GM15510 (cell line): ENCODE data around the gene DCAF7.

Experiments
- POLR2A ChIP-seq: IDR thresholded peaks from 3 replicates; pipeline ENCODE4 v1.6.1; 2011; ENCODE audit warnings: borderline replicate concordance; ENCODE audit not compliant: insufficient read length; ENCODE audit errors: extremely low read depth

The DCAF7 gene

DNA sequence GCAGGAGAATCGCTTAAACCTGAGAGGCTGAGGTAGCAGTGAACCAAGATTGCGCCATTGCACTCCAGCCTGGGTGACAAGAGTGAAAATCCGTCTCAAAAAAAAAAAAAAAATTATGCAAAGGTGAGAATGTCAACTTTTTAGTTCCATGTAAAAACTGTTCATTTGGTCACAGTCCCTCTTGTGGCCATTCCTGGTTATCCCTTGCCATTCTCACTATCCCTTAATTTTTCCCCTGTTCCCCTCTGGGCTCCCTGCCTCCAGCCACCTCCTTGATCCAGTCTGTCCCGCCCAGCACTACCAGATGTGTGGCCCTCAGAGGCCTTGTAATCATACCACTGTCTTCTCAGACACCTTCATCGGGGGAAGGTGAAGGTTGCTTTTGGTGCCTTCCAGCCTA is 23.4 kb downstream of the DCAF7 start:
- TF ChIP-seq POLR2A: no peak

GRCh38 chr17:63578027-63578768 is 27.9 kb downstream of the DCAF7 start:
- no peak for TF ChIP-seq POLR2A

DNA sequence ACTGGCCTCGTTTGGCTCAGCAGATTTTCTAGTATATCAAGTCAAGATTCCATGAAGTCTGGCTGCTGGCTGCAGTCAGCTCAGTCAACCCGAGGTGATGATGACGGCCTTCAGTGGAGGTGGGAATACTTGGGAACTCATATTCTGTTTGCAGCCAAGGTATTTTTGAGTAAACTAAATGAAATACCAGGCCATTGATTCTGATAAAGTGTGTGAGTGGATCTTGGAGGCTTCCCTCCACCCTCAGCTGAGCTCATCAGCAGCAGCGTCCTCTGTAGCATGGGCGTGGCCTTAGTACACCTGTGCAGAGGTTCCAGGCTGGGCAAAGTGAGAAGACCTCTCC is 28.5 kb downstream of the DCAF7 start:
- TF ChIP-seq POLR2A: no peak

- TF ChIP-seq POLR2A: no peak
These were observed 29.4 kb downstream of the DCAF7 start for GRCh38 chr17:63579633-63580032.

GRCh38 chr17:63587770-63588169 is 37.5 kb downstream of the DCAF7 start:
- TF ChIP-seq POLR2A: no peak

- TF ChIP-seq POLR2A: no peak
These were observed 38.5 kb downstream of the DCAF7 start for GRCh38 chr17:63588797-63589196.

DNA sequence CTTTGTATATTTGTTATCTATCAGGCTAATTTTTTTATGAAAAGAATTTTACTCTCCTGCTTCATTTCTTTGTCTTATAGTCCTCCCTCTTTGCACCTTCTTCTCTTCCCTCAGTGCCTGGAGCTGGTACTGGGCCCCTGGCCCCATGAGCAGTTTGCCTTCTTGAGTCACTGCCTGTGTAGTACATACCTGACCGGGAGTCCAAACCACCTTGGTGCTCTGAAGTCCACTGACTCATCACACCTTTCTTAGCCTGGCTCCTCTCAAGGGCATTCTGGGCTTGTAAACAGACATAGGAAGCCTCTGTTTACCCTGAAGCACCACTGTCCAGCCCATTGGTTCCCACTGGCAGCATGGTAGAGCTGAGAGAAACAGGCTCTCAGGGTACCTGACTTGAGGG is 39.4 kb downstream of the DCAF7 start:
- no peak for TF ChIP-seq POLR2A

DNA sequence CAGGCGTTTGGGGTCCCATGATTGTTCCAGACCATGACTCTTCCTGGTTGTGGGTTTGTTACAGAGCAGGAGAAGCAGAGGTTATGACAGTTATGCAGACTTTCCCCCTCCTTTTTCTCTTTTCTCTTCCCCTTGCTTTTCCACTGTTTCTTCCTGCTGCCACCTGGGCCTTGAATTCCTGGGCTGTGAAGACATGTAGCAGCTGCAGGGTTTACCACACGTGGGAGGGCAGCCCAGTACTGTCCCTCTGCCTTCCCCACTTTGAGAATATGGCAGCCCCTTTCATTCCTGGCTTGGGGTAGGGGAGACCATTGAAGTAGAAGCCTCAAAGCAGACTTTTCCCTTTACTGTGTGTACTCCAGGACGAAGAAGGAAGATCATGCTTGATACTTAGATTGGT is 42.5 kb downstream of the DCAF7 start:
- TF ChIP-seq POLR2A: no peak

- no peak for TF ChIP-seq POLR2A
These were observed 44.9 kb downstream of the DCAF7 start for GRCh38 chr17:63595132-63595531.

GRCh38 chr17:63596856-63597586 is 46.7 kb downstream of the DCAF7 start:
- no peak for TF ChIP-seq POLR2A

- TF ChIP-seq POLR2A: no peak
These were observed 48.0 kb downstream of the DCAF7 start for GRCh38 chr17:63598281-63598680.

DNA sequence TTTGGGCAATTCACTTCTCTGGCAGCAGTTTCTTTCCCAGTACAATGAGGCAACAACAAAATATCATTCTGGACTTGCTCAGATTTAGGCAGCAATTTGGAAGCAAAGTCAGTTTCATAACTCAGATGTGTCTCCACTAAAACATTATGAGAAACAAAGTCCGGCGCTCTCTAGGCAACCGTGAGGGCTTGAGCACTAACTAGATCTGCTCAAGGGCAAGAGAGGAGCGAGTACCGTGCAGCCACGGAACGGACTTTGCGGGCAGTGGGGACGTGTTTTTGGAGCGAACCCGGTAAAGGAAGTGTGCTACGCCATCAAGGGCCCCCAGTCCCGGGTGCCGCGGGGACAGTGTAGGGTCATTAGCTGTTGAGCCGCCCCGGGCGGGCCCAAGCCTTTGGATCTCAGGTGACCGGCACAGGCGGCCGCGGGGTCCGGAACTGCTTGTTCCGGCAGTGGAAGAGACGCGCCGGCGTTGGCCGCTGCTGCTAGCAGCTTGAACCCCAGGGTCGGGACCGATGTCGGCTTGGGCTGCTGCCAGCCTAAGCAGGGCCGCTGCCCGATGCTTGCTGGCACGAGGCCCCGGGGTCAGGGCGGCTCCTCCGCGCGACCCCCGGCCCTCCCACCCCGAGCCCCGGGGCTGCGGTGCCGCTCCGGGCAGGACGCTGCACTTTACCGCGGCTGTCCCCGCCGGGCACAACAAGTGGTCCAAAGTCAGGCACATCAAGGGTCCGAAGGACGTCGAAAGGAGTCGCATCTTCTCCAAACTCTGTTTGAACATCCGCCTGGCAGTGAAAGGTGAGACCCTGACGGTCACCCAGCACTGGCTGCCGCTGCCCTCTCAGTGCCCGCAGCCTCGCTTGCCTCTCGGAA is 50.5 kb downstream of the DCAF7 start, which contains the start of gene TACO1:
Gene TACO1, plus strand, starts transcription at position 327 of the 870 bp plus-strand sequence. Its CDS starts 189 bp downstream, at position 516.
- peak; percentile 80 for TF ChIP-seq POLR2A

DNA sequence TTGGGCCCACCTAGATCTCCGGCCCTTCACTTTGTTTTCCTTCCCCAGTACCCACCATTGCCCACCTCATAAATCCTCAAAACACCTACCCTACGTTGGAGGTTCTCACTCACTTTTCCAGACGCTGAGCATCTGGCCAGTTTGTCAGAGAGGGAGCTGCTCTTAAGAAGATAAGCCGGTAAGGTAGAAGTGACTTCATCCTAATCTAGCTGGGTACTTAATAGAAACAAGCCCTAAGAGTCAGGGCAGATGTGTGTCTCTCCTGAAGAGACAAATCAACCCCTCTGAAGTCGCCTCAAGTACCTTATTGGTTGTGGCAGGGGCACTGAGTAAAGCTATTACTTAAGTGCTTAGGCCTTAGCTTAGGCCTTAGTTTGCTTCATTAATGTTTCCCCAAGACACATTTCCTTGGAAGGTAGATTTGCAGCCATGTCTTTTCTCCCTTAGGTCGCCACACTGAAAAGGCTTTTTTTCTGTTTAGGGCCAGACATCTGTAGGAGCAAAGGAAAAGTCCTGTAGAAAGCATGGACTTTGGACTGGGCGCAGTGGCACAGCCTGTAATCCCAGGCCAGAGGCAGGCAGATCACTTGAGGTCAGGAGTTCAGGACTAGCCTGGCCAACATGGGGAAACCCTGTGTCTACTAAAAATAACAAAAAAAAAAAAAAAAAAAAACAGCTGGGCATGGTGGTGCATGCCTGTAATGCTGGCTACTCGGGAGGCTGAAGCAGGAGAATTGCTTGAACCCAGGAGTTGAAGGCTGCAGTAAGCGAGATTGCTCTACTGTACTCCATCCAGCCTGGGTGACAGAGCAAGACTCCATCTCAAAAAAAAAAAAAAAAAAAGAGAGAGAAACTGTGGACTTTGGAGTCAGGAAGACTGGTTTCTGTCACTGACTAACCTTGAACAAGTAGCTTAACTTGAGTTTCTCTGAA is 51.4 kb downstream of the DCAF7 start:
- no peak for TF ChIP-seq POLR2A

- TF ChIP-seq POLR2A: no peak
These were observed 59.7 kb downstream of the DCAF7 start for GRCh38 chr17:63609816-63610573.

GRCh38 chr17:63610854-63611253 is 60.6 kb downstream of the DCAF7 start:
- no peak for TF ChIP-seq POLR2A
